ENCODE measurements around the gene TJP2.

The TJP2 gene

DNA sequence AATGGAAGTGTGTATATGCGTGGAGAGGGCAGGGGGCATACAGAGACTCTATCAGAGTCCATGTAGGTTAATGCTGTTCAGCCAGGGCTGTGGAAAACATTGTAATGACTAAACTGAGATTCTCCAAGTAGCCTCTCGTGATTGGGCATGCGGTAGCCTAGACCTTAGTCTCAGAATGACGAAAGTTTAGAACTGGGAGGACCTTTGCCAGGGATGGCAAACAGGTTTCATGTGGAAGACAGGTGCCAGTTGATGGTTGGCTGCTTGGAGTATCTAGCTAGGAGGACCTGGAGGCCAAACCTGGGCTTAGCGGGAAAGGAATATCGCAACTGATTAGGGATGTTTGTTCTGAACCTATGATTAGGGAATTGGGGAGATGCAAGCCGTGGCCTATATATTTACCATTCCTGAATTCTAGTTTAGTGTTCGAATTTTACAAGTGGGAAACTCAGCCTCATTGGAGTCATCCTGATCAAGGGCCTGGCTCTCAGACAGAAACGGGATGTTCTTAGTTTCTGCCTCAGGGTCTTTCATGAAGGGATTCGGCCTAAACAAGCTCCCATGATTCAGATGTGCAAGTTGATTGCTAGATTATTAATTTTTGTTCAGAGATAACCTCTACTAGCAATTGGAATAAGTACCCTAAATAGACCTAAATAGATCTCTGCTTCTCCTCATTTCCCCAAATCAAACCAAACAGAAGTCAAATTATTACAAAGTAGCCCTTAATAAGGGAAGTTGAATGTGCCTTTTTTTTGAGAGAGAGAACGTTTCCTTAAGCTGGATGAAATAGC lies 26.8 kb upstream of the TJP2 start:
- TF ChIP-seq CTCF (IDR thresholded peaks at IDR 0.05; ENCODE audit: low read depth, low read length, missing control alignments): no peak
- no peak overlapping the region for H3K4me3 ChIP-seq (replicated peaks; ENCODE audit: low read depth, low read length)
- DNase-seq (ENCODE audit: extremely low read depth, low read depth): no peak

- H3K4me3 ChIP-seq (replicated peaks; ENCODE audit: low read depth, low read length): no peak overlapping the region
- peak; percentile 28 for TF ChIP-seq CTCF (IDR thresholded peaks at IDR 0.05; ENCODE audit: low read depth, low read length, missing control alignments)
- no peak for DNase-seq (ENCODE audit: extremely low read depth, low read depth)
Observed at GRCh38 chr9:69149321-69149807, 24.7 kb upstream of the TJP2 start.

GRCh38 chr9:69151506-69151905 lies 22.6 kb upstream of the TJP2 start:
- no peak for DNase-seq (ENCODE audit: extremely low read depth, low read depth)
- no peak overlapping the region for H3K4me3 ChIP-seq (replicated peaks; ENCODE audit: low read depth, low read length)
- TF ChIP-seq CTCF (IDR thresholded peaks at IDR 0.05; ENCODE audit: low read depth, low read length, missing control alignments): no peak

- no peak overlapping the region for H3K4me3 ChIP-seq (replicated peaks; ENCODE audit: low read depth, low read length)
- no peak for TF ChIP-seq CTCF (IDR thresholded peaks at IDR 0.05; ENCODE audit: low read depth, low read length, missing control alignments)
Observed at GRCh38 chr9:69153707-69154521, 20.2 kb upstream of the TJP2 start.

DNA sequence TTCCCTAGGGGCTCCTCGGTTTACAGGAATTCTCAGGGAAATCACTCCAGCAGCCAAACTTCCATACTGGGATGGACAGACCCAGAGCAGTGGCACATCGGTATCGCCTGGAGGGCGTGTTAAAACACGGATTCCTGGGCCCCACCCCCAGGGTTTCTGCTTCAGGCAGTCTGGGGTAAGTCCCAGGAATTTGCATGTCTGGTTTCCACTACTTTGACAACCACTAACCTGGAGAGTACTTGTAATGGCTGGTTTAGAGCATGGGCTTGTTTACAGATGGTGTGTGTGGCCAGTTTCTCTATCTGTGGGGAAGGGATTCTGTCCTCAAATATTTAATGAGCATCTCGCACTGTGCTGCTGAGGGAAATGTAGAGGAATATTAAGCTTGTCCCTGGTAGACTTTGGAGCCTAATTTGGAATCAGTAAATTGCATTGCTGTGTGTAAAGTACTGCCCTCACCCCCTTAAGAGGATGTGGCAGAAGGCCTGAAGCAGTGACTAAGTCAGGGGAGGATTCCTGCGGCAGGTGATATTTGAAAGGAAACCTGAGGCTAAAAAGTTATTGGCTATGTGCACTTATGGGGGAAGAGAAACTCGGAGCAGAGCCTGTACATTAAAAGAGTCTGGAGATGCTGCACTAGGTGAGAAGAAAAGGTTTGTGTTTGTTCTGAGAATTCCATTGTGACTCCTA lies 18.6 kb upstream of the TJP2 start:
- DNase-seq (ENCODE audit: extremely low read depth, low read depth): no peak
- H3K4me3 ChIP-seq (replicated peaks; ENCODE audit: low read depth, low read length): no peak overlapping the region
- no peak for TF ChIP-seq CTCF (IDR thresholded peaks at IDR 0.05; ENCODE audit: low read depth, low read length, missing control alignments)

More at GRCh38 chr9:69153707-69154521, 20.2 kb upstream of the TJP2 start:
- DNase-seq (ENCODE audit: extremely low read depth, low read depth): no peak

- no peak overlapping the region for H3K4me3 ChIP-seq (replicated peaks; ENCODE audit: low read depth, low read length)
- TF ChIP-seq CTCF (IDR thresholded peaks at IDR 0.05; ENCODE audit: low read depth, low read length, missing control alignments): peak; percentile 50
- no peak for DNase-seq (ENCODE audit: extremely low read depth, low read depth)
Observed at GRCh38 chr9:69157751-69158466, 16.2 kb upstream of the TJP2 start.

Data from HFF-Myc (cell line).